Measurements from ENCODE around the gene DAB2.

- no peak for TF ChIP-seq EZH2phosphoT487 (IDR thresholded peaks at IDR 0.05; ENCODE audit: insufficient read depth, low read depth)
- TF ChIP-seq EZH2 (IDR thresholded peaks at IDR 0.05; ENCODE audit: insufficient read depth, poor library complexity, severe bottlenecking): no peak
Measured at GRCh38 chr5:39433848-39434247, 9.1 kb upstream of the DAB2 start.
